ENCODE measurements around the gene SMIM24.

SMIM24 gene

DNA sequence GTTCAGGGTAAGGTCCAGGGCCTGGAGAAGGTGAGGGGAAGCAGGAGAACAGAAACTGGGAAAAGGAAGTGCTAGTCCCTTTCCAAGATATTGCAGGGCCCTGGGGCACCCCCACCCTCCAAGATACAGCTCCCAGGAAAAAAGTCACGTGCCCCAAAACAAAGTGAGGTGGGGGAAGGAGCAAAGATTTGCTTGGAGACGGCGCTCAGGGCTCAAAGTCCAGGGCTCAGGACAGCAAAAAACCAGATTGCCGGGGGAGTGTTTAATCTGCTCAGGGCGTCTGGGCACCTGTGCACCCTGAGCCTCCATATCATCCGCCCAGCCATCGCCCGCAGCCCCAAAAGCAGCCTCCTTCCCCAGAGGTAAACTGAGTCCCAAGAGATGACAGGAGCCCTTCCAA, 6.3 kb downstream of the SMIM24 start:
- no peak for DNase-seq (ENCODE audit: low spot score)

DNA sequence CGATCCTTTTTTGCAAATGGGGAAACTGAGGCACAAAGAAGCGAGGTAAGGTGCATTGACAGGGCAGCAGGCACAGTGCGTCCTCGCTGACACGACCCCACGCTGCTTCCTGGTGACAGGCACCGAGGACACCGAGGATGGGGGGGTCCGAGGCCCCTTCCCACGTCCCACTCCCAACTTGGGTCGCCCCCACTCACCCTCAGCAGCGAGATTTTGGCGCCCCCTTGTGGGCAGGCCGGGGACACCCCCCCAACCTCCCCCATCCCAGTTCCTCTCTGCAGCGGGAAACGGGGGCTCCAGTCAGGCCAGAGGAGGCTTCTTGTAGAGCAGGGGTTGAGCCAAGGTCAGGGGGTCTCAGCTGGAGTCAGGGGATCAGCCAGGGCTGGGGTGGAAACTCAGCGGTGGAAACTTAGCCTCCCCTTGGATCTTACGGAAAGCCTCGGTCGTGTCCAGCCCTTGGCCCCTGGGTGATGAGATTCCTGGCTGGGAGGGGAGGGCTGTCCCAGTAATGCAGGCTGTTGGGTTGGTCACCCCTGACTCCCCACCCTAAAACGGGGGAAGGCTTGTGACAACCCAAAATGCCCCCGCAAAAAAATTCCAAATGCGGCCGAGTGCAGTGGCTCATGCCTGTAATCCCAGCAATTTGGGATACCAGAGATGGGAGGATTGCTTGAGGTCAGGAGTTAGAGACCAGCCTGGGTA, 8.2 kb downstream of the SMIM24 start:
- DNase-seq (ENCODE audit: low spot score) = no peak

DNA sequence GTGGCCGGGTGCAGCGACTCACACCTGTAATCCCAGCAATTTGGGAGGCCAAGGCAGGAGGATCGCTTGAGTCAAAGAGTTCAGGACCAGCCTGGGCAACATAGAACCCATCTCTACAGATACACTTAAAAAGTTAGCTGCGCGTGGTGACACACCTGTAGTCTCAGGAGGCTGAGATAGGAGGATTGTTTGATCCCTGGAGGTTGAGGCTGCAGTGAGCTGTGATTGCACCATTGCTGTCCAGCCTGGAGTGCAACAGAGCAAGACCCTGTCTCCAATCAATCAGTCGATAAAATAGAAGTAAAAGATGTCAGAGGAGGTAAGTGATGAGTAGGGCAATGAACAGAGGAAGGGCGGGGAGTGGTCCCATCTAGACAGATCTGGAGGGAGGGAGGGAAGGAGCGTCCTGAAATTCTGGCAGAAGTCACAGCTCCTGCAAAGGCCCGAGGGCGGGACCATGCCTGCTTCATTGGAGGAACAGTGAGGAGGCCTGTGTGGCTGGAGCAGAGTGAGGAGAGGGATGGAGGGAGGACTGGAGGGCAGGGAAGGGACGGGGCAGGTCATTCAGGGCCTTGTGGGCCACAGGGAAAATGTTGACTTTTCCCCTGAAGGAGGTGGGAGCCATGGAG, 9.7 kb downstream of the SMIM24 start:
- DNase-seq (ENCODE audit: low spot score) = no peak

DNA sequence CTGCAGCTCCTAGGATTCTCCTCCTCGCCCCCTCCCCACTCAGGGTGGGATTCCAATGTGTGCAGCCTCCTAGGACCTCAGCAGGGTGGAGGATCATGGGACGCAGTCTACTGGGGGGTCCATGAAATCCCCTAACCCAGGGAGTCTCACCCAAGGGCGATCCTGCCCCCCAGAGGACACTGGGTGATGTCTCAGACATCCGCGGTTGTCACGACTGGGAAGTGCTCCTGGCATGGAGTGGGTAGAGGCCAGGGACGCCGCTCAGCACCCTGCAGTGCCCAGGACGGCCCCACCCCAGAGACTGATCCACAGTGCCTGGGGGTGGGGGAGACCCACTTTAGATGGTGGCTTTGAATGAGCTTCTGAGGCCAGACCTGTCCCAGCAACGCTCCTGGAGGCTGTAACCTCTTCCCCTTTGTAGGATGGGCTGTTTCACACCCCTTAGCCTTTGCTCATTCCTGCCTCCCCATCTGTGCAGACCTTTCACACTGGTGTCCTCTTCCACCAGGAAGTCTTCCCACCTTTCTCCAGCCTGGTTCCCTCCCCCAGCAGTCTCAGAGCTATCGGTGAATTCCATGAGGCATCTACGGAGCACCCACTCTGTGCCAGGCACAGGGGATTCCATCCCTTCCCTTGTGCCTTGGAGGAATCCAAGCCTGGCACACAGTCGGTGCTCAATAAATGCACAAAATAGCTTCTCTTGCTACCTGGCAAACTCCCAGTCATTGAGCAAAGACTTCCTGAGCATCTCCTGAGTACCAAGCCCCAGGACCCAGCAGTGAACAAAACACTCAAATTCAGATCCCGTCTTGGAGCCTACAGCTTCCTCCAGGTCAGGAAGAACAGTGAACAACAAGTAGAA, 10.5 kb downstream of the SMIM24 start:
- DNase-seq (ENCODE audit: low spot score) = no peak

DNA sequence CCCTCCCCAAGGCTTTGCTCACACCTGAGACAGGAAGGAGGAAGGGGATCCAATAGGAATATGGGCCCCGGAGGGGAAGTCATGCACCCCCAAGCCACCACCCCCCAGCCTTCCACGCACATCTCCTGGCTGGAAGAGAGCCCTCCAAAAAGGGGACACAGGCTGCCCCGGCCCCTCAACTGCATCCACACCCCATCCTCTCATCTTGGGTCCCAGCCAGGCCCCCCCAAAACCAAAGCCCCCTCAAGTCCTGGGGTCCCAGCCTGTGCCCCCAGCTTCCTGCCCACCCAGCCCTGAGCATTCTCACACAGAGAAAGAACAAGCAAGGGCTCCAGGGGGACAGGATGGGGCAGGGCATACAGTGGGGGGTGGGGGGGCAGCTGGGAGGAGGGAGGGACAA, 12.1 kb downstream of the SMIM24 start:
- DNase-seq (ENCODE audit: low spot score) = no peak

DNA sequence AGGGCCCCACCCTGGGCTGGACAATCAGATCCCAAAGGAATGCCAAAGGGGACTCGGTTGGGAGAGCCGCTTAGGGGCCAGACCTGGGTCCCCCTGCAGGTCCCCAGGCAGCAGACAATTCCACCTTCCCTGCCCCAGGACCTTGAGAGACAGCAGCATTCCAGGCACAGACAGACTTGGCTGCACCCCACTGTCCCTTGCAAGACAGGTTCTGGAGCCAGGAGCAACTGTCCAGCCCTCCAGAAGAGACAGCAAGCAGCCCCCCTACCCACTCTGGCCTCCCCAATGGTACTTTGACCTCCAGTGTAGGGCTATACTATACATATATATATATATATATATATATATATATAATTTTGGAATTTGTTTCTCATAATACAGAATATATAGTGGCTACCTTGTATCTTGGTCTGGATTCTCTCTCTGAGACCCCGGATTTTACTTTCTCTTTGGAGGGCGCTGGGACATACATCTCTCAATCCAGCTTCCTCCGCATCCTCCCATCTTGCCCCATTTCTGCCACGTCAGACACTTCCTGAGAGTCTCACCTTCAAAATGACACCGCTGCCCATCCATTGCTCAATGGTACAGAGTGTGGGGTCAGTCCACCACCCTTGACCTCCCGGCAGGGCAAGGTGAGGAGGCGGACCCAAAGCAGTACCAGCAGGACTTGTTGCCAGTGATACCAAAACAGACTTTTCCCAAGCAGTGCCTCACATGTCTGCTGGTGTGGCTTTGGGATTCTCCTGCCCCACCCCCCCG, 12.7 kb downstream of the SMIM24 start:
- DNase-seq (ENCODE audit: low spot score) = no peak

DNA sequence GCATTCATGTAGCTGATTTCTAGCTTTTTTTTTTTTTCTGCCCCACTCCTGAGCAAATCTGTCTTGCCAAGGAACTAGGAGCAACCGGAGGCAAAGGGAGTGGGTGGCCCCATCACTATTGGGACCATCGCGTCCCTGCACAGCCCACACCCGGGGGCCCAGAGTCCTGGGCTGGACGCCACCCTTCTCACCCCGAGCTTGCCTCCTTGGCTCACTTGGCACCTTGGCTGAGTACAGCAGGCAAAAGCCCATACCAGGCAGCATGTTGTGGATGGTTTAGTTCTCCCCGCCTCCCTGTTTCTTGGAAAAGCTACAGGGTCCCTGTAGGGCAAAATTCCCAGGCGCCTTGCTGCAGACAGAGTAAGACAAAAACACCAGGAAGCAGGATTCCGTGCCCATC, 13.7 kb downstream of the SMIM24 start:
- DNase-seq (ENCODE audit: low spot score) = no peak

DNA sequence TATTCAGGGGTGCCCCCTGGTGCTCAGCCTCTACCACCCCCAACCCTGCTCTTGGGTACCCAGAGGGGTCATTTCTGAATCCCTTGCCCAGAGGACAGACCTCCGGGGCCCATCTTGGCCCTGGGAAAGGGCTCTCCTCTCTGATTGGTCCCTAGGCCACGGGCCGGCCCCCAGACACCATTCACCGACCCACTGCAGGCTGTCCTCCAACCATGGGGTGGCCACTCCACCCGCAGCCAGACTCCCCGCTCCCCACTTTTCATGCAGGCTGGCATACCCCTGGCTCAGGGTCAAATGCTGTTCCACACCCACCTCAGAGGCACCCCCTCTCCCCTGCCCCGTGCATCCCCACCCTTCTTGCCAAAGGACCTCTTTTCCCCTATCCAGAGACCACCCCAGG, 14.8 kb downstream of the SMIM24 start:
- no peak for DNase-seq (ENCODE audit: low spot score)

DNA sequence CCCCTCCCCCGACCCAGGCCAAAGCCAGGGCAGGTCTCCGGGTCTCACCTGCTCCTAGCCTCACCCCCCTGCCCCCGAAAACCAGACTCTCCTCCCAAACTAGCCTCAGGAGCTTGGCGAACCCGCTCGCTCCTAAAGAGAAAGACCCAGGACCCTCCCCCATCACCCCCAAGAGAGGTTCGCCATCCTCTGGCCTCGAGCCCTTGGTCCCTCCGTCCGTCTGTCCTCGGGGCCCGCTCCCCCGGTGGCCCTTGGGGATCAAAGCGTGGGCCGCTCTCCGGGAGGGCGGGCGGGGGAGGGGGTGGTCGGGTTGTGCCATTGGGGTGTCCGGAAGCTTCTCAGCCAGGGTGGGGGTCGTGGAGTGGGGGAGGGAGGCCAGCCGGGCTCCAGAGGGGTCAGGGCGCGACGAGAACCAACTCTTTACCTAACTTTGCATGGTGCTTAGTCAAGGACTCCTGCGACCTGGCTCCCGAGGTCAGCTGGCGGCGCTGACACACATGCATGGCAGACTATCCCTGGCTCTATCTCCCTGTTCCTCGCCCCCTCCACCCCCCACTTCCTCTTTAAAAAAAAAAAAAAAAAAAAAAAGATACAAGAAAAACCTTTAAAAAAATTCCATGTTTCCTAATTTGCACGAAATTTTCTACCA, 15.6 kb downstream of the SMIM24 start:
- no peak for DNase-seq (ENCODE audit: low spot score)

DNA sequence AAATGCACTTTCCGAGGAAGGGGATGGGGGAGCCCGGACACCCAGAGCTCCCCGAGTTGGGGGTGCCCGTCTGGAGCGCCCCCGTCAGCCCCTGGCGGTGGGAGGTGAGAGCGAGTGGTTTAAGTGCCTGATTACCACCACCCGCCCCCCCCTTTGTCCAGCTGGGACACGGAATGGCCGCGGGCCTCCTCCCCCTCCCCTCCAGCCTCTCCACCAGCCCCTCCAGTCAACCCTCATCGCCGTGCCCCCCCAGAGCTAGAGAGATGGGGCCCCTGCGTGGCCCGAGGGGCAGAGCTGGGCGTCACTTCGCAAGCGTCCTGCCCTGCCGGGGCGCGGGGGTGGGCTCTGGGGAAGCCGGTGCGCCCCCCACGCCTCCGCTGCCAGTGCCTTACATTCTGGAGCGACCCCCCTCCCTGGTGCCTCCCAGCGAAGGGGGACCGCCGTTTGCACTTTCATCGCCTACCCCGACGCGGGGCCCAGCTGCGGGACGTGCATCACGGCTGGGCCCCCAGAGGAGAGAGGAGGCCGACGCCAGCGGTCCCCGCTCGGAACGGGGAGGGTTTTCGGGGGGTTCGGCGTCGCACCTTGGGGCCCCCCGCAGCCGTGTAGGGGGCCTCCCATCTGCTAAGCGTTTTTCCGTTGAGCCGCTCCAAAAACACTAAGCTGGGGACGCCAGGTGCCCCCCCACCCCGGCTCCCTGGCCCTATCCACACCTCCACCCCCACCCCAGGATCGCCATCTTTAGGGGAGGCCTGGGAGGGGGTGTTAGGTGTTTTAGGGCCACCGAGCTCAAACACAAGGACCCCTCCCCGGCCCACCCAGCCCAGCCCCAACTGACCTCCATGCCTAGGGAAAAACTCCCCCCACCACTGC, 16.4 kb downstream of the SMIM24 start:
- no peak for DNase-seq (ENCODE audit: low spot score)

DNA sequence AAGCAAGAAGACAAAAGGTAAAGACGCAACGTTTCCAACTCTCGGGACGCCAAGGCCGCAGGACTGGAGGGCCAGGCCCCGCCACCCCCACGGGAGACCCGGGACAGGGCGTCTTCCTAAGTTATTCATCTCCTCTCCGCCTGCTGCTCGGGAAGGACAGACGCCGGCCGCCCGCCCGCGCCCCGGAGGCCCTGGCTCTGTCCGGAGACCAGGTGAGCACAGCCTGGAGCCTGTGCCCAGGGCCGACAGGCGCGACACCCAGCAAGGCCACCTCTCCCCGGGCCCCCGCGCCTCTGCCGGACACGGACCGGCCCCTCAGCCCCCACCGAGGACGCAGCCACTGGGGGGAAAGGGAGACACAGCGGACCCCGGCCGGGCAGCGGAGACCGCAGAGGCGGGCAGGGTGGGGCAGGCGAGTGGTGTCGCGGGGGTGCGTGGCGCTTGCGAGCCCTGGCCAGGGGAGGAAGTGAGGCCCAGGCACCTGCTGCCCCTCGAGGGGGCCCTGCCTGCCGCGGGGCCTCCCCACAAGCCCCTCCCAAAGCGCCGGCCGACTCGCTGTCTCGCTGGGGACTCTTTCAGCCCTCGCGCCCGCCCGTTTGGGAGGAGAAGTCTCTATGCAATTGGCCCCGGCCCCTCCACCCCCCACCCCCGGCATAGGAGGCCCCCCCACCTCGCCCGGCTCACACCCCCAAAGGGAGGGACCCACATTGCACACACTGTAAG, 17.2 kb downstream of the SMIM24 start:
- no peak for DNase-seq (ENCODE audit: low spot score)

DNA sequence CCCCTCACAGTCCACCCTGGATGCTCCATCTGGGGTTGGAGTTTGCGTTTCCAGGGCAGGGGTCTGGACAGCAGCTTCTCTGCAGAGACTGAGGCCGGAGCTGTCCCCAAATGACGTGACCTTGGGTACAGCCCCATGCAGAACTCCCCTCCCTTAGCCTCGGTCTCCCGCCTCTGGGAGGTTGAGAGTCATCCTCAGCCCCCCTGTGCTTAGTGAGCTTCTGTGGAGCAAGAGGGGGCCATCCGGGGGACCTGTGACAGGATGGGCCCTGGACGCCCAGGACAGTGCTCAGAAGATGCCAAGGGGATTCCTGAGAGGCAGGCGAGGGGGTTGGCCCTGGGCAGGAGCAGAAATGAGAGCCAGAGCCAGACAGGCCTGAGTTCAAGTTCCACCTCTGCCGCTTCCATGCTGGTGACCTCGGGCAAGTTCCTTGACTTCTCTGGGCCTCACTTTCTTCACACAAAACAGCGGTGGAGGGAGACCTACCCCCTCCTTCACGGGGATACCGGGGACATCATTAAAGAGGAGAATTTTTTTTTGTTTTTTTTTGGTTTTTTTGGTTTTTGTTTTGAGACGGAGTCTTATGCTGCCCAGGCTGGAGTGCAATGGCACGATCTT, 20.3 kb downstream of the SMIM24 start:
- DNase-seq (ENCODE audit: low spot score) = no peak

DNA sequence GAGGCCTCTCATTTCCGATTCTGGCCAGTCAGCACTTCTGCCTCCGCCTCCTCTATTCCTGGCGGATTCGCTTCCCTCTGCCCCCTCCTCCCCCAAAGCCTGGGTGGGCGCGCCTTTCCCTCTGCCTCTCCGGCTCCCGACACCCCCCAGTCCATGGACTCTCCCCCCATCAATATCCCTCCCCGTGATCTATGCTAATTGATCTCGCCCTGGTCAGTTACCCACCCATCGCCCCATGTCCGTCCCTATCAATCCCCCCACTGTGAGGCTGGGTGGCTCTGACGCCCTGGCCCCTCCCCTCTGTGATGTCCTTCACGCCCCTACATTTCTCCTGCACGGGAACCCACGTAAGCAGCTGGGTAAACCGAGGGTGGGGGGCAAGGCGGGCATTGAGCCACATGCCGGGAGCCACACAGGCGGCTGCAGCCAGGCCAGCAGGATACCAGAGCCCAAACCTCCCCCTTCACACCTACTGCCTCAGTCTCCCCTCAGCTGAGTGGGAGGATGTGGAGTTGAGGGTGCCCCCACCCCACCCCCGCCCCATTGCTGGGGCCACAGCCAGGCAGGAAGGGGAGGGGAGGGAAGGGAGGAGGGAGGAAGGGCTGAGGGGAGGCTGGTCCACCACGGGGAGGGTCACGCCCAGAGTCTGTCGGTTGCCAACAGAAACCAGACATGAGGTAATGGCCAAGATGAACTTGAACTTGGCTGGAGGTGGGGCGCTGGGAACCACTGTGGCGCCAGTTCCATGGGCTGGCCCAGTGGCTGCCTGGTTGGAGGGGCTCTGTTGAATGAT, 21.0 kb downstream of the SMIM24 start:
- peak; percentile 42 for DNase-seq (ENCODE audit: low spot score)

DNA sequence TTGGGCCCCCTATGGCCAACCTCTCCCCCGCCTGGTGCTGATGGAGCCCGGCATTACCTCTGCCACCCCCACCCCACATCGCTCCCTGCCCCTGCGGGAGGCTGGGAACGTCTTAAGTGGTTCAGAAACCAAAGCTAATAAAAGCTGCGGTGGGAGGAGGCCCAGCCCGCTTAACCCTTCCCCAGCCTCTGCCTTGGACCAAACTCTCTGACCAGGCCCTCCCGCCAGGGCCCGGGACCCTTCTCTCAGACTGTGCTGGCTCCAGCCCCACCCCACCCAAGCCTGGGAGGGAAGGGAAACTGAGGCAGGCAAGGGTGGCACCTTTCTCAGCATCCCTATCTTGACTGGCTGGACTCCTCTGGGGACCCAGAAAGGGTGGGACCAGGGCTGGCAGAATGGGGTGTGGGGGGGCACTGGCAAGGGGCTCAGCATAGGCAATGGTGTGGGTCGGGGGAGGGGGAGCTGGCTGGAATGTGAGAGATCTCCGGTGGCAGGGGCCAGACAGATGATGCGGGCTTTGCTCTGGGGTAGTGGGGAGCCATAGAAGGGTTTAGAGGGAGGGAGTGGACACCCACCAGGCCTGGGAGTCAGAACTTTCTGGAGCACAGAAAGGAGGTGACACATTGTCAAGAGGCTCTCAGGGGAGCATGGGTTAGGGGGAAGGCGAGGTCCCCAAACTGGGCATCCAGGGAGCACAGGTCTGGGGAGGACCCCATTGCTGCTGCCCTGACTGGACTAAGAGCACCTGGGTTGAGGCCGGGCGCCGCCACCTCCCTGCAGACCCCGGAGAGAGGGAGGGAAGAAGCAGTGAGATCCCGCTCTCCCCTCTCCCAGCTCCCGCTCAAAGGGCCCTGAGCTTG, 21.9 kb downstream of the SMIM24 start:
- peak; percentile 49 for DNase-seq (ENCODE audit: low spot score)

DNA sequence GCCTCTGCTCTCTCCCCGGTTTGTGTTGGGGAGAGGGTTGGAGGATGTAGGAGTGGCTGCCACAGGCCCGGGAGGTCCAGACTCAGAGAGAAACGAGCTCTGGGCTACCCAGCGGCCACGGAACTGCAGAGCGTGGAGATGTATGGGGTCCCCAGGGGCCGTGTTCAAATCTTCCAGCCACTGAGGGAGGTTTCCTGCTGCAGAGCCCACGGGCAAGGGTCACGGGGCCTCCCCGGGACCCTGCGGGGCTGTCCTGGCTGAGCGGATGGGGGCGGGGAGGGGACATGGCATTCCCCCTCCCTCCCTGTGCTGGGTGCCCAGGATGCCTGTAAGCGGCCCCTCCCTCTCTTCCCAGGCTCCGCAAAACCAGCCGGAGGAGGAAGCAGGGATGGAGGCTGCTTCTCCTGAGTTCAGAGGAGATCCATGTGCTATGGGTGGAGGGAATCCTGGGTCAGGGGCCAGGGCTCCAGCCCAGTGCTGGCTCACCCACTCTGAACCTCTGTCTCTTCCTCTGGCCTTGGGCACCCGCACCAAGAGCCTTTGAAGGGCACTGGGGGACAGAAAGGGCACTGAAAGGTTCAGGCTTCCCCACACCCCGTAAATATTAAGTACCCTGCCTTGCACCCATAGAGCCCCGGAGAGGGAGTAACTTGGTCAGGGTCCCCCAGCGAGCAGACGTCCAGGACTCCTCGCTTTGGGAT, 22.6 kb downstream of the SMIM24 start:
- peak; percentile 43 for DNase-seq (ENCODE audit: low spot score)

DNA sequence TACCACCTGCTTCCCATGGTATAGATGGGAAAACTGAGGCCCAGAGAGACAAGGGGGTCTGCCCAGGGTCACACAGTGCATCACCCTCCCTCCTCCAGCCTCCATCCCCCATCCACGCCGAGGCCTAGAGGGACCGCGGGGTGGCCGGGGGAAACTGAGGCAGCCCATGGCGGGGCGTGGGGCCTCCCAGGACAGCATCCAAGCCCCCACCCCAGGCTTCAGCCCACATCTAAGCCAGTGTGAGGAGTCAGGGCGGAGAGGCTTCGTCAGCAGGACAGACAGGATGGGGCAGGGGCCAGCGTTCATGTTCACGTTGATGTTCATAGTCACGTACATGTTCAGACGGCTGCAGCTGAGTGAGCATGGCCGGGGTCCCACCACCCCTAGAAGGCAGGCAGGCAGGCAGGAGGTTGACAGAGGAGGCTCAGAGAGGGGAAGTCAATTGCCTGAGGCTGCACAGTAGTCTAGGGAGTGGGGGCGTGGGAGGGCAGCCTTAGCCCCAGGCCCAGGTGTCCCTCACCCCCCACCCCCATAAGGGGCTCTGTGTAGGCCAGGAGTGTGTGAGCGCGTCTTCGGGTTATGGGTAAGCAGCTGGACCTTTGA, 23.3 kb downstream of the SMIM24 start:
- DNase-seq (ENCODE audit: low spot score) = no peak
